GM21447 (cell line): Measurements from ENCODE around the gene AKR1B1.

Experiments used
- ATAC-seq: cut with Tn5 transposase; IDR thresholded peaks from one replicate; pipeline ENCODE4 v1.9.1; 2021; ENCODE audit not compliant: unreplicated experiment

Gene AKR1B1

DNA sequence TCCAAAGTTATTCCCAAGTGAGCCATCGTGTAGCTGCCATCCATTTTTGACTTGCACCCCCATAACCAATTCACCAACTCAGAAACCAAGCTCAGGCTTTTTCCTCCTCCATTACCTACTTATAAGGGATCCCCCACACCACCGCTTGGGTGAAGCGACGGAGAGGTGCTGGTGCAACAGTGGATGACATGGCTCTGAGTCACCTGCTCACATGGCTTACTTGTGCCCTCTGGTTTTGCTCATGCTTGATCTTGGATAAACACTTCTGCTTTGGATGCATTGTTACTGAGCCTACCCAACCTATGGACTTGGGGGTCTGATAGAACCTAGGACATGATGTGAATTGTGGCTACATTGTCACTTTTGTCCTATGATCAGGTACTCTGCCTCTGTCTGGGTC, 12.0 kb upstream of the AKR1B1 start:
- ATAC-seq, result no peak

DNA sequence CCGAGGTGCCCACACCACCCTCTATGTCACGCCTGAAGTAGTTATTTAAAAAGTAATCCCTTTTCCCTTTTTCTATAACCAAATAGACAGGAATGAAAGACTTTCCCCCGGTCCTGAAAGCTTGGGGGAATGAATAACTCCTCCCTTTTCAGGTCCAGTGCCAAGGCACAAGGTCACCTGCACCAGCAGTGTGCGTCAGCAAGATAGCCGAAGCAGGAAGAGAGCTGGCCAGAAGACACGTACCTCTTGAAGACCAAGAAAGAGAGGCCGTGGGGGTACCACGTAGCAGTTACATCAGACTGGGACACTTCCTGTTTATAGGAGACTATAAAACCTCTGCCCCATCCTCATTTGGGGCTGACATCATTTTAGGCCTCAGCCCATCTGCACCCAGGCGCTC, 10.7 kb upstream of the AKR1B1 start:
- ATAC-seq, result no peak

GRCh38 chr7:134468475-134468874, 9.6 kb upstream of the AKR1B1 start:
- ATAC-seq, result no peak

GRCh38 chr7:134468054-134468453, 9.2 kb upstream of the AKR1B1 start:
- ATAC-seq, result no peak

GRCh38 chr7:134465491-134465890, 6.6 kb upstream of the AKR1B1 start:
- no peak for ATAC-seq

GRCh38 chr7:134464496-134464895, 5.6 kb upstream of the AKR1B1 start:
- no peak for ATAC-seq

DNA sequence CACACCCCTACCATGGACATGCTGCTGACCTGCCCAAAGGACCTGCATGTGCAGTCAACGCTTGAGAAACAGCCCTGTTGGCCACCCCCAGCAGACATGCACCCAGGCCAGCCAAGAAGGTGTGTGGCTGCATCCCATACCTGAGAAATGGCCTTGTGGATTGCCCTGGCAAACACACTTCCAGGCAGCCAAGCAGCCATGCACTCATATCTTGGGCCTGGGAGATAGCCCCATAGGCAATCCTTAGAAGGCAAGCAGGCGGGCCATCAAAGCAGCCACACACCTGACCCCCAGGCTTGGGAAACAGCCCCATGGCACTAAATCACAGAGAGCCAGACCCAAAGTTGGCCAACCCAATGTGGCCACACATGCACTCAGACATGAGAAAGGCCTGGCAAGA, 4.9 kb upstream of the AKR1B1 start:
- ATAC-seq, result no peak

DNA sequence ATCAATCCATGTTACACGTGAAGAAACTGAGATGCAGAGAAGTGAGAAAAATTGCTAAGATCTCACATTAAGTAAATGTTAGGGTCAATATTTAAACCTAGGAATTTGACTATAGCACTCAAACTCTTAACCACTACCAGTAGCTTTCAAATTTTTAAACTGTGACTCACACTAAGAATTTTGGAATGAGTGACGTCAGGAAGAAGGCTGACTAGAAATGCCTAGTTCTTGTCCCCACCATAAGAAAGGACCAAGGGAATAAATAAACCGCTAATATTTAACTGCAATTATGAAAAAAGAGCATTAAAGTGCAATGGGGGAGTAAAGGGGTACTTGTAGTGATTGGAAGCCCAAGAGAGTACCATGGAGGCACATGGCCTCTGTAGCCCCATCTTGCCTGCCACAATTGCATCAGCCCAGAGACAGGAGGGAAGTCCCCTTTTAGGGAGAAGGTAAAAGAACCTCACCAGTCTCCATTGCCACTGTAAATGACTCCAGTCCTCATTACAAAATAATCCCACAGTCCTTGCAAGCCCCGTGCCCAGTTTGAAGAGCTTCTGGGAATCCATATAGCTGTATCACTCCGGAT, 3.5 kb upstream of the AKR1B1 start:
- no peak for ATAC-seq

- no peak for ATAC-seq
Observed at GRCh38 chr7:134461916-134462315, 3.0 kb upstream of the AKR1B1 start.

DNA sequence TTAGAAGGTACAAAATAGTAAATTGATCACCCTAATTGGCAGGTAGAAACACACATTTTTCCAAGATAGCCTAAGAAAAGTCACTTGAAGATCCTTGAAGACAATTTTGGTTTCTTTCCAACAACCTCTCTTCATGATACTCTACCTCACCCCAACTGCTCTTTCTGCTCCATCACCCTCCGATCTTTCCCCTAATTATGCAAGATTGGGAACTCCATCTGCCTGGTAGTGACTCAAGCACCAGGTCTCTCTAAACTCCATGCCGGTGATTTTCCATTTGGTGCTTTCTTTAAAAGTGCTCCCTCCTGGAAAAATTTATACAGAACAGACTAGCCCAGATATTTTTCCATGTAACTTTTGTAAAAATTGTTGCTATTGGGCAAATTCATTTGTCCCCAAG, 1.1 kb upstream of the AKR1B1 start:
- no peak for ATAC-seq

GRCh38 chr7:134458341-134458805, 527 bp downstream of the AKR1B1 start:
- peak; percentile 56 for ATAC-seq

DNA sequence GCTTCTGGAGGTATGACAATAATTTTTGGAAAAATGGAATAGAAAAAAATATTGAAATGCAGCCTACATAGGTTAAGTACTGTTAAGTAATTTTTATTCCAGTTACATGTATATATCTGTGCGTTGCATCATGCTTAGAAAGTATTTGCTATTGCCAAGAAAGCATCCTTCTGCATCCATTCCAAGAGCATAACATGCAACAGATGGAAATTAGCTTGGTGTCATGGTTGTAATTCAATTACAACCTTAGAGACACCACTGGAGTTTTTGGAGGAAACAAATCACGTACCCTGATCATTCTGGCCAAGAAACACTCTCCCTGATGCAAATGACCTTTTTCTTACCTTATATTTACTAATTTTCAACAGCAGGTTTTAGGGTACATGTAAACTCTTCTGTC, 1.7 kb downstream of the AKR1B1 start:
- no peak for ATAC-seq

DNA sequence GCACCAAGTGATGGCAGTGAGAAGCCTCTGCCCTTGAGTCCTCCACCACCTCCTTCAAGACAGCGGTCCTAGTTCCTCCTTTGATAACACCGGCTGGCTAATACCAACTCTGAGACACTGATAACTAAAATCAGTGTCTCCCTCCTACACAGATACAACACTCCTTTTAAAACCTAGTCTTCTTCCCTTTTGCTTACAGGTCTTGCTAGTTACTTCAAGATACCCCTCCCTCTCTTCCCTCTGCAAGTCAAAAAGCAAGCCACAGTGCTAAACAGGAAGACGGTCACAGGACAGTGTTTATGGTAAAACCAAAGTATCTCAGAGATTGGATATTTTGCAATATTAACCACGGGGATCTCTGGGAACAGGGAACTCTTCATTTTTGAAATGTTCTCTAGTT, 4.6 kb downstream of the AKR1B1 start:
- ATAC-seq, result no peak

- ATAC-seq, result no peak
Observed at GRCh38 chr7:134453518-134453917, 5.4 kb downstream of the AKR1B1 start.

DNA sequence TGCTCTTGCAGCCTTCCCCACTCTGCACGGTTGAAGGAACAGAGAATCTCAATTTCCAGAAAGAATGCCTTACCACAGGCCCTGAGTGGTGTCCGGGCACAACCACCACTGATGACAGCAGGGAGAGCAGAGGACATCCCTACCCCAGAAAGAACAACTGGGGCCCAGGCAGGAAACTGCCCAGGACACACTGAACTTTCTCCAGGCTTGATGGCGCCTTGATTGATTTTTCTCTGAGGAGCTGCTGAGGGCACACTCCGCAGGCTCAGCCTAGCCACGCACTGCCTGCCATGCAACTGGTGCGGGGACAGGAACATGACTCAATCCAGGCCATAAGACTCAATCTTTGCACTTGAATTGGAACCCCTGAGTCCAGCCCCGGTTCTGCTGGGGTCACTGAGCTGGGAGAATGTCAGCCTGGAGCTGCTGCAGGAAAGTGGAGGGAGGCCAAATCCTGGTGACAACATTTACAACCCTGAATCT, 5.9 kb downstream of the AKR1B1 start:
- no peak for ATAC-seq

DNA sequence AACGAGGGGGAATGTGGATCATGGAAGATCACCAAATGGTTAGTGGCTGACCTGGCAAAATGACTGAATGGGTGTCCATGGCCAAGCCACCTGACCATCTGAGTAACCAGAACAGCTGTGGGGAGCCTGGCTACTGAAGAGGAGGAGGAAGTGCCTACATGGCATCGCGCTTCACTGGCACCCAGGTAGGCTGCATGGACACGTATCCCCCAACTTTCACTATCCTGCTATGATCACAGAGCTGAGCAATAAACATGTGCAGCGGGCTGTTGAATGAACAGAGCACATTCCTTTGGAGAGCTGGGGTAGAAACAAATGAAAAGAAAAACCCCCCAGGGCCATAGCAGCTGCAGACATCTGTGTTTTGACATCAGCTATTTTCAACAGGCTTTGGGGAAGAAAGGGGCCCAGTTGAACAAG, 6.5 kb downstream of the AKR1B1 start:
- no peak for ATAC-seq

- no peak for ATAC-seq
Observed at GRCh38 chr7:134451656-134452055, 7.2 kb downstream of the AKR1B1 start.

DNA sequence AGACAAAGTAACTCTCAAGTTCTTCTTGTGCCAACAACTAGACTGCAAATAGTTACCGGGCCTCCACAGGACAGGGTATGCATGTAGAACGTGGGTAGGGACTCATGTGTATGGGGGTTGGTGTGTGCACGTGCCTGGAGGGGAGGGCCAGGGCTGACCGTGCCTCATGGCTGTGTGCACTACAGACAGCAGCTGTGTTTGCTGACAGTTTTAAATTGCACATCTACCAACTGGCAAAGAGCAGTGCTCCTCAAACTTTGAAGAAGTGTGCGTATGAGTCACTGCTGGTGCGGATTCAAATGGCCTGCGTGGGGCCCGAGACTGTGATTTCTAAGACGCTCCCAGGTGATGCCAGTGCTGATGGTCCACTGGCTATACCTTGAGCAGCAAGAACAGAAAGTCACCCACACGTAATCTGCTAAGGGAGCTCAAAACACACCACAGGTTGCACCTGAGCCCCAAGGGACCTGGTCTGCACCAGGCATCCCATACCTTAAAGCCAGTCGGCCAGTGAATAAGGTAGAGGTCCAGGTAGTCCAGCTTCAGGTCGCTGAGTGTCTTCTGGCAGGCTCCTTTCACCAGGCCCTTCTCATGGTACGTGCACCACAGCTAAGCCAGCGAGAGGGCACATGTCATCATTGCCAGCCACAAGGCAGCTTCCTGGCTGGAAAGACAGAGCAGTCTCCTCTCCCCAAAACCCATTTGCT, 8.5 kb downstream of the AKR1B1 start:
- no peak for ATAC-seq

- ATAC-seq, result no peak
Observed at GRCh38 chr7:134449680-134450079, 9.2 kb downstream of the AKR1B1 start.

- no peak for ATAC-seq
Observed at GRCh38 chr7:134448356-134449229, 10.3 kb downstream of the AKR1B1 start.

- no peak for ATAC-seq
Observed at GRCh38 chr7:134447383-134447782, 11.5 kb downstream of the AKR1B1 start.

DNA sequence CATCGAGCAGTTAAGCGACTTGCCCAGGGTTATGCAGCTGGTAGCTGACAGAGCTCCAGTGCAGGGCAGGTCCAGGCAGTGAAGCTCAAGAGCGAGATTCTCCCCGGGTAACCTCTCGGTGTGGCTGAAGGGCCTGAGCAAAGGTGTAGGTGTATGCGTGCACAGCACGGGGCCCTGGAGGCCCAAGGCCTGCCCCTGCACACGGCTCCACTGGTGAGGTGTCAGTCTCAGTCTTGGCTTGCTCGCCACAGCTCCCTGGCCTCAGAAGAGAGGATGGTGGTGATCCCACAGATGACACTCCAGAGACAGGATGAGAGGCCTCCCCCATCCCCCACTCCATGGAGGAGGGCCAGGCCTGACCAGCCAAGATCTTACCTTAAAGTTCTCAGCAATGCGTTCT, 12.0 kb downstream of the AKR1B1 start:
- no peak for ATAC-seq
